Measurements from ENCODE around the gene SLIT3.

- TF ChIP-seq CTCF (IDR thresholded peaks at IDR 0.05 in 4 of 5, conservative IDR thresholded peaks at IDR 0.05 in 1 of 5) = no peak
- TF ChIP-seq POLR2A (IDR thresholded peaks at IDR 0.05) = no peak
These were observed 457.5 kb downstream of the SLIT3 start for GRCh38 chr5:168843277-168844015.

Data from gastrocnemius medialis (tissue), 4 donors.